Endometrial microvascular endothelial cells (primary cell): Measurements from ENCODE around the gene CSNK1D. TPM values are rescaled to one million over a fixed set of nuclear protein-coding genes. Genes with fewer than 3 reads are reported as not detected.
"Not testable (repeated sequence)": the region's sequence is repeated elsewhere in the genome, so short reads cannot be mapped to it uniquely, and the experiment has no call there.

Experiments used
- in situ Hi-C: cut with HindIII; loops from 2 replicates; pipeline ENCODE4 v1.10.0; 2017; ENCODE audit warnings: low sequenced_read_pairs, low pct_unique_long_range_greater_than_20kb; ENCODE audit errors: inconsistent ontology term
- total RNA-seq: library from RNA; depleted of rRNA; stranded (reverse); fragments of >200 nt; gene quantifications from one replicate; pipeline ENCODE4 v1.2.3, GENCODE V29; 2015; ENCODE audit errors: inconsistent ontology term

Gene CSNK1D
- total RNA-seq, 1 donor from 2014 or later = 74.1 TPM

GRCh38 chr17:82205720-82206508 lies 67.6 kb downstream of the CSNK1D start:
- in situ Hi-C loops = no loop called here

GRCh38 chr17:82204831-82205719 lies 68.4 kb downstream of the CSNK1D start:
- in situ Hi-C loops = no loop called here

DNA sequence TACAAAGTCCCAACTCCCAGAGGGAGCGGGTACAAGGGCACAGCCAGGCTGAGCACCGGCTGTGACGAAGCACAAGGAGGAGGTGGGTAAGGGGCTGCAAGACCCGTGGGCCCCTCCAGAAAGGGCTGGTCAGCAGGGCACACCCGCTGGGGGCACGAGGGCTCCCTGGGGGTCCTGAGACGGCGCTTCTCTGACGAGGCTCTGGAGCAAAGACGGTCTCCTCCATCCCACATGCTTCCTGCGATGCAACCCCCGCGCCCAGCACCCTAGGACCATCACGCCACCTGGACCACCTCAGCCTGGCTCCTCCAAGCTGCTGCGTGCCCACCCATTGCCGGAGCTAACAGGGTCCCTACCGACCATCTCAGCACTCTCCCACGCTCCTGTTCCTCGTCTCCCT lies 69.6 kb downstream of the CSNK1D start:
- in situ Hi-C loops = no loop called here

DNA sequence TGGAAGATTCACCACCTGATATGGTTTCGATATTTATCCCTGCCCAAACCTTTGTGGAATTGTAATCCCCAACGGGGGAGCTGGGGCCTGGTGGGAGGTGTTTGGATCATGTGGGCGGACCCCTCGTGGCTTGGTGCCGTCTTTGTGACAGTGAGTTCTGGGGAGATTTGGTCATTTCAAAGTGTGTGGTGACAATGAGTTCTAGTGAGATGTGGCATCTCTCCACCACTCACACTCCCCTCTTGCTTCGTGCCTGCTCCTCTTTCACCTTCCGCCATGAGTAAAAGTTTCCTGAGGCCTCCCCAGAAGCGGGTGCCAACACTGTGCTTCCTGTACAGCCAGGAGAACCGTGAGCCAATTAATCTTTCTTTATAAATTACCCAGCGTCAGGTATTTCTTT lies 70.5 kb downstream of the CSNK1D start:
- in situ Hi-C loops = no loop called here

DNA sequence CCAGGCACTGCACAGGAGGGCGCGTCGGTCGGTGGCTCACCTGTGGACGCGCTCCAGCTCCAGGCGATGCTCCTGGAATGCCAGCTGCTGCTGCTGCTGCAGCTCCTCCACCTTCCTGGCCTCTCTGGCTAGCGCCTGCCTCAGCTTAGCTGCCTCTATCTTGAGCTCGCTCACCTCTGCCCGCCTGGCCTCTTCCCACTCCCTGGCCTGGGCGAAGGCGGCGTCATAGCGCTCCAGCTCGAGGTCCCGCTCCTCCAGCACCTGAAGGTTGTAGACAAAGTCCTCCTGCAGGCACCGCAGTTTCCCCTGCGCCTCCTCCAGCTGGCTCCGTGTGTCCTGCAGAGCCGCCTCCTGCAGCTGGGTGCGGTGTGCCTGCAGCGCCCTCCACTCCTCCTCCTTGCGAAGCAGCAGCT lies 72.0 kb downstream of the CSNK1D start:
- in situ Hi-C loops = no loop called here

DNA sequence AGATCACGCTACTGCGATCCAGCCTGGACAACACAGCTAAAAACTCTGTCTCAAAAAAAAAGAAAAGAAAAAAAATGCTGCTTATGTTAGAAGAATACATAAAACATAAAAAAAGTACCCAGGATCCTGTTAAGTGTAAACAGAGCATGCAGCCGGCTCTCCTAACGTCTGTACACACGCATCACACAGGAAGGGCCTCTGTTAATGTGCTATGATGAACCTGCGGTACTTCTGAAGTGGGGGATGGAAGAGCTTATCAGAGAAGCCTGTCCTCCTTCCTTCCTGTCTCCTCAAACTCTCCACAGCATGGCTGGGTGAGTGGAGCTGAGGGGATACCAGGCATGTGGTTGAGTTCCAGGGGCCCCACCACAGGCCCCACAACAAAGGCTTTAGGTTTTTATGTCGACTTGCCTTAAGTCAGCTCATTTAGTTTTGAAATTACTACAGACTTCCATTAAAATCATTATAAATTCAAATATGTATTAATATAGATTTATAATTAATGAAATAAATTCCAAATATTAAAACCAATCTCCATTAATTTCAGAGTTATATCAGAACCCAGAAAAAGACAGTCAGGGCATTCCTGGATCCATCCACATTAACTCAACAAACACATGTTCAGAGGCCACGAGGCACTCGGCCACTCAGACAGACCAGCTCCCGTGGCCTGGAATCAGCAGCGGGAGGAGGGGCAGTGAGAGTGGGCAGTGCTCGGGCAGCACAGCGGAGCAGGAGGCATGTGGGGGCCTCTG lies 72.6 kb downstream of the CSNK1D start:
- in situ Hi-C loops = no loop called here

DNA sequence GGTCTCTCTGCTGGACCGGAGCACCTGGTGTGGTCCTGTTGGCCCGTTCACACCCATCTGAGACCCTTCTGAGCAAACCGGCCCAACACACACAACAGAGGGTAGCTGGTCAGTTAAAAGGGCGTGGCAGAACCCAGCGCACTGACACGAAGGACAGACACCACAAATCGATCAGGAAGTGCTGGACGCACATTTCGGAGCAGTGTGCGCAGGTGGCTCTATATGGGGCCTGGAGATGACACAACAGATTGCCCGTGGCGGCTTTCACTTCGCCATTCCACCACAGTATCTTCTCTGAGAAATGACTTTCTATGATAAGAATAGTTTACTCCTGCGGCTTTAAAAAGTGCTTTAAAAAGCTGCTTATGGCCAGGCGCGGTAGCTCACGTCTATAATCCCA lies 73.4 kb downstream of the CSNK1D start:
- in situ Hi-C loops = no loop called here

GRCh38 chr17:82199496-82199895 lies 74.0 kb downstream of the CSNK1D start:
- in situ Hi-C loops = no loop called here

DNA sequence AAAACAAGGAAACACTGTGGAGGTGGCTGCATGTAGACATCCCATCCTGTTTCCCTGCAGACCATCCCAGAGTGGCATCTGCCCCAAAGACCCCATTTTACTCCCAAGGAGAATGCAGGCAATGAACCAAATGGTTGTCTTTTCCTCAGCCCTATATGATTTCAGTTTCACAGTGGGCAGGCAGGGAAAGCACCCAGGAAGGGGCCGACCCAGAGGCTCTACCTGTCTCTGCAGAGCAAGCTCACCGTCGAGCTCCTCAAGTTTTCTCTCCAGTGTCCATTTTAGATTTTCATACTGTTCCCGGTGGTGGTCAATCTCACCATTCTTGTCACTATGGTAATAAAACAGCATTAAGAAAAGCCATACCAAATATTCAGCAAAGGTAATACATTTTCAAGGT lies 75.4 kb downstream of the CSNK1D start:
- in situ Hi-C loops = no loop called here

DNA sequence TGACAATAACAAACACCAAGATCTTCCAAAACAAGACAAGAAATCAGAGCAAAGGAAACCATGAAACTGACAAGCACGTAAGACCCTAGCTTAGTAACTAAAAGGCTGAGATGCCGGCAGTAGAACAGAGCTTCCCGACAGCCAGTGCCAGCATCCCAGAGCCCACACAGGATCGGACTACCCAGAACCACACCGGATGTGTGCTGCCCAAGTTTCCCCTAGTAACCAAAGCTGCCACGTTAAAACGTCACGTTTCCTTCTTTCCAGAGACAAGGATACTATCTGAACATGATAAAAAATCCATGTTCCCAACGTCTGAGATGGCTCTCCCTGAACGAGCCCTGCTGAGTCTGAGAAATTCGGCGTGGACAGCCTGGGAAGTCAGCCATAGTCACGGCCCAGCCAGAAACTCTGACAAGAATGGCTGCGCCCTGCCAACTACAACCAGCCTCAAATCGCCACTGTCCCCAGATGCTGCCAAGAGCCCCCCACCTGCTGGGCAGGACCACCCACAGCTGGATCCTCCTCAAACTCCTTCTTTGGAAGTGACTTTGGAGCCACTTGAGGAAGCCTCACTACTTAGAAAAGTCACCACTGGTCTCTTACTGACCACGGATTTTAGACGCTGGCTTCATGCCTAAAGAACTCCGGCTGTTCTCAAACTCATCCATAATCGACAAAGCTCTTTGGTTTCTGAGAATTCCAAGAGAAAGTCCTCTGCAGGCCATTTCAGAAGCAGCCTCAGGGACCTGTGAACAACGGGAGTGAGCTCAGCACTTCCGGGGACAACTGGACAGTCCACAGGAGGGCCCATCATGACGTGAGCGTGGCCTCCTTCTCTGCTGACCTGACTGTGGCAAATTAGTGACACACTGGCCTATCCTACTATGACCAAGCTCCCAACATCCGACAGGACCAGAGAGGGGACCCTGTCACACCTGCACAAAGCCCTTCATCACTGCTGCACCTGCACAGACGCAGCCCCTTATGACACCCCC lies 77.5 kb downstream of the CSNK1D start:
- in situ Hi-C loops = no loop called here

DNA sequence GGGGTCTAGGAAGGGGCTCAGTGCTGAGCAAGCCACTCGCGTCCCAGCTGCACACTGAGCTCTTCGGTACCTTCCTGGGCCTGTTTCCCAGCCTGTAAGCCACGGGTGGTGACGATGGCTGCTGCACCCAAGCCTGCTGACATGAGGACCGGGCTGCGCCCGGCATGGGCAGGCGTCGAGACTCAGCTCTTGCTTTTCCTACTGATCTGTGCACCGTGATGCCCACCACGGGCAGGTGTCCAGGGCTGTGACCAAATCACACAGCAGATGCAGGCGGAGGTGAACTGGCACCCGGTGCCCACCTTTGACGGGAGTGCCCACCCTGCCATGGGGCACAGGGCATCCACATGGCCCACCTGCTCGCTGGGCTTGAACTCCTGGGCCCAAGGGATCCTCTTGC lies 78.7 kb downstream of the CSNK1D start:
- in situ Hi-C loops = no loop called here

DNA sequence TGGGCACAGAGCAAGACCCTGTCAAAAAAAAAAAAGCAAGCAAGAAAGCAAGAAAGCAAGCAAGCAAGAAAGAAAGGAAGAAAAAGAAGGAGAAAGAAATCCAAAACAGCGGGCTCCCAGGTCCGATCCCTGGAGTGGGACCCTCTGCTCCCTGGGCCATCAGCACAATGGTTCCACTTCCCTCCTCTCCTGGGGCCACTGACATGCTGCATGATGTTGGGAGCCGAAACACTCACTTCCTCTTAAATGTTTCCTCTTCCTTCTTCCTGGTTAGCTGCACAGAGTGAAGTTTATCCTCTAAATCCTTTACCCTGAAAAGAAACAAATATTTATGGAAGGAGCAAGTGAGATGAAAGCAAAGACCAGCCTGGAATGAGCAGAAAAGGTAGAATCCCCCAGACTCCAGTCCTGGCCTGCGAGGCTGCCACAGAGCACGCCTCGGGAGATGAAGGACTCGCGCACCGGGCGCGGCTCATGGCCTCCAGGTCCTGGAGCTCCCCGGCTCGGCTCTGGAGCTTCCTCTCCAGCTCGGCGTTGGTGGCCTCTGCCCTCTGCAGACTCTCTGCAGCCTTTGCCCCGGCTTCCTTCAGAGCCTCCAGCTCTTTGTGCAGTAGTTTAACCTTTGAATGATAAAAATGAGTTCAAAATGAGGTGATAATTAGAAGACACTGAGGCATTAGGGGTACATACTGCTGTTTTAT lies 79.8 kb downstream of the CSNK1D start:
- in situ Hi-C loops = no loop called here

- in situ Hi-C loops = not testable (repeated sequence)
Measured at GRCh38 chr17:82193050-82193449, 80.5 kb downstream of the CSNK1D start.

Other genes starting within 250 kb of the CSNK1D start
- gene RAC3, start 242.0 kb downstream of the CSNK1D start, total RNA-seq = 30.2 TPM
- 133 TPM for gene DCXR, start 236.0 kb downstream of the CSNK1D start, total RNA-seq
- gene RFNG, start 221.9 kb downstream of the CSNK1D start, total RNA-seq = 36.0 TPM
- 140 TPM for gene GPS1, start 221.8 kb downstream of the CSNK1D start, total RNA-seq
- gene DUS1L, start 207.9 kb downstream of the CSNK1D start, total RNA-seq = 70.0 TPM
- 76.7 TPM for gene FASN, start 175.5 kb downstream of the CSNK1D start, total RNA-seq
- 3.1 TPM for gene CCDC57, start 60.9 kb downstream of the CSNK1D start, total RNA-seq
- 345 TPM for gene SLC16A3, start 44.7 kb downstream of the CSNK1D start, total RNA-seq
- gene CD7, start 43.9 kb upstream of the CSNK1D start, total RNA-seq = not detected
- gene SECTM1, start 60.1 kb upstream of the CSNK1D start, total RNA-seq = 8.0 TPM
- gene TEX19, start 85.5 kb upstream of the CSNK1D start, total RNA-seq = not detected
- gene UTS2R, start 98.1 kb upstream of the CSNK1D start, total RNA-seq = not detected
- 31.4 TPM for gene HEXD, start 144.6 kb upstream of the CSNK1D start, total RNA-seq
- gene OGFOD3, start 144.9 kb upstream of the CSNK1D start, total RNA-seq = 33.4 TPM
- 91.5 TPM for gene CYBC1, start 177.1 kb upstream of the CSNK1D start, total RNA-seq
- gene NARF, start 185.0 kb upstream of the CSNK1D start, total RNA-seq = 31.7 TPM
- 40.8 TPM for gene FOXK2, start 246.0 kb upstream of the CSNK1D start, total RNA-seq